Measurements from ENCODE around the gene PIK3C2G.

Gene PIK3C2G

DNA sequence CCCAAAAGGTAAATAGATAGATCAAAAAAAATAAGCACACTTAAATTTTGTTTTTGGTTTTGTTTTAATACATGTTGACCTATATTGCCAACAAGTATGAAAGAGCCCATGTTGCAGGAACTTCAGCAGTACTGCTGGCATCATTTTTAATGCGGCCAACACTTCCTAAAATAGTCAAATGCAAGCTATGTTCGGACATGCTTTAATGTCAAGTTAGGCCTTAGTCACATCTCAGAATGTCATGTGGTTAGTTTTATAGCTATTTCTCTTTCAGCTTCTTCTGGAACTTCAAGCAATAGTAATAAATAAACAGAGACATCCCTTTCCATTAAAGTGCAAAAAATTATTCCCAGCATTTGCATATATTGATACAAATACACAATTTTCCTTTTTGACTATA lies 153.4 kb downstream of the PIK3C2G start:
- no peak for DNase-seq (ENCODE audit: low spot score)

DNA sequence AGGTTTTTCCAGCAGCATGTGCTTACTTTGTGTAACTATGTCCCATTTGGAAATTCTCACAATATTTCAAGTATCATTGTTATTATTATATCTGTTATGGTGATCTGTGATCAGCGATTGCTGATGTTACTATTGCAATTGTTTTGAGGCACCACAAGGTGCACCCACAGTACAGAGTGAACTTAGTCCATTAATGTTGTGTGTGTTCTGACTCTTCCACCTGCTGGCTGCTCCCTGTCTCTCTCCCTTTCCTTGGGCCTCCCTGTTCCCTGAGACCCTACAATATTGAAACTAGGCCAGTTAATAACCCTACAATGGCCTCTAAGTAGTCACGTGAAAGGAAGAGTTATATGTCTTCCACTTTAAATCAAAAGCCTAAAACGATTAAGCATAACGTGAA lies 153.9 kb downstream of the PIK3C2G start:
- no peak for DNase-seq (ENCODE audit: low spot score)

- DNase-seq (ENCODE audit: low spot score): no peak
Observed at GRCh38 chr12:18416412-18416811, 155.1 kb downstream of the PIK3C2G start.

GRCh38 chr12:18419311-18419710 lies 158.0 kb downstream of the PIK3C2G start:
- no peak for DNase-seq (ENCODE audit: low spot score)

DNA sequence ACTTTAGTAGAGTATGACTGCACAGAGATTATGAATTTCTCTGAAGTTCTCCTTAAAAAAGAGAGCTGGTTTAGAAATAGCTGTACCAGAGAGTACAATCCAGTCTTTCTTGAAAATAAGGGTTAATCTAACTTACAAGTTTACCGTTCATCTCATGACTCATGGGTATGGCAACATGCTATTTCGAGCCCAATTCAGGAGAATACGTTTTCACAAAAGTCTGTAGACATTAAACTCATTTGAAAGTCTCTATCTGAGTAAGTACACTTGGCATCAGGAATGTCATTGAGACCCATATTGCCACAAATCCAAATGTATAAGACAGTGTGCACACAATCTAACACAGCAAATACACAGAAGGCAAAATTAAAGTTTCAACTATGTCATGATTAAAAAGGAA lies 160.5 kb downstream of the PIK3C2G start:
- DNase-seq (ENCODE audit: low spot score): no peak

DNA sequence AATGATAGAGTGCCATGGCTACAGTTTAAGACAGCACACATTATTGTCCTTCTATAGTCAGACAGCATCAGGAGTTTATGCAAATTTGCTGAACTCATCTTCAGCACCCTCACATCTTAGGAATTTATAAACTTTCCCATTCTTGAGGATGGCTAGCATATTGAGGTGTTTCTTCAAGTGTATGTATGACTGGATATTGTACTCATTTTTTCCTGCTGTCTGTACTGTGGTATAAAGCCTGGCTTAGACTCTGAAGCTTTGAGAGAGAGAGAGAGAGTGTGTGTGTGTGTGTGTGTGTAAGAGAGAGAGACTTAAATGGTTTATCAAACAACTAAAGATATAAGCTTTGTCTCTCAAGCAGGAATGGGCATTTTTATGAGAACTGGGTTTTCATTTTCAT lies 161.6 kb downstream of the PIK3C2G start:
- DNase-seq (ENCODE audit: low spot score): no peak

DNA sequence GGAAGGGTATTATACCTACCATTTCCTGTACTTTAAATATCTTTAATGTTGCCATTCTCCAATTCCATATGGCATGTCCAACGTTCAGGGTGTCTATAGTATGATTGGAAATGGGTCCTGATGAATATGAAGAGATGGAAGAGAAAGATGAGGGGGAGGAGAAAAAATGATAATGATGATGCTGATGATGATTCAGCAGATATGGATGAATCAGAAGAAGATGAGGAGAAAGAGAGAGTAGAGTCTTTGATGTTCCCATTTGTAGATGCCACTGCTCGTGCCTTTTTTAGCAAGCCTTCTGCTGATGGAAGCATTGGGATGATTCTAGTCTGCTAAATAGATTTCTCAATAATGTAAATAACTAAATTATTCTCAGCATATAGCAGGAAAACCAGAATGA lies 163.5 kb downstream of the PIK3C2G start:
- no peak for DNase-seq (ENCODE audit: low spot score)

DNA sequence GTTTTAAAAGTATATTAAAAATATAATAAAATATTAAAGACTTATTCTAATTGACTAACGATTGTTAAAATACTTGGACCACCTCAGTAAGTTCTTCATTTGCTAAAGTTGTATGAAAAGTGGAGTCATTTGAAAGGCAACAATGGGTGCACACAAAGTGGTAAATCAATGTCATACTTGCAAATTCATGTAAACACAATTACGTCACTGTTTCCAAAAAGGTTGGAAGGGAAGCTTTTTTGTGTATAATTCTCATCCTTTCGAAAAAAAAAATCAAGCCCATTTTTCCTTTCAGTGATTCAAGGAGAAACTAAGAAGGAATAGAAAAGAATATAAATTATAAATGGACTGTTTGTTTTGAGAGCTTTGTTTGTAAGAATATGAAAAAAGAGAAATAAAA lies 166.2 kb downstream of the PIK3C2G start:
- DNase-seq (ENCODE audit: low spot score): no peak

DNA sequence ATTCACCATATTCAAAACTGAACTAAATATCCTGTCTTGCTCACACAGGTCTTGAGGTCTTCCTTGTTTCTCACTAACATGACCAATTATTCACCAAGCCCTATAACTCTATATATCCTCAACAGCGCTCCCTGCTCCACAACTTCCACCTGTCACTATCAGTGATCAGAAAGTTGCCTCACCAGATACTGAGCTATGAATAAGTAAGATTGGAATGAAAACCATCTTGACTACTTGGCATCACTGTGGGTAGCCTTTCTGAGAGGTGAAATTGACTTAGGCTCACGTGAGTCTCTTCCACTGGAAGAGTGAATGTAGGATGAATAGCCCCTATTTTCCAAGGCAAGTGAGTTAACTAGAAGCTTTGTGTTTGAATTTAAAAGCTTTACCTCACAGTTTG lies 167.1 kb downstream of the PIK3C2G start:
- no peak for DNase-seq (ENCODE audit: low spot score)

DNA sequence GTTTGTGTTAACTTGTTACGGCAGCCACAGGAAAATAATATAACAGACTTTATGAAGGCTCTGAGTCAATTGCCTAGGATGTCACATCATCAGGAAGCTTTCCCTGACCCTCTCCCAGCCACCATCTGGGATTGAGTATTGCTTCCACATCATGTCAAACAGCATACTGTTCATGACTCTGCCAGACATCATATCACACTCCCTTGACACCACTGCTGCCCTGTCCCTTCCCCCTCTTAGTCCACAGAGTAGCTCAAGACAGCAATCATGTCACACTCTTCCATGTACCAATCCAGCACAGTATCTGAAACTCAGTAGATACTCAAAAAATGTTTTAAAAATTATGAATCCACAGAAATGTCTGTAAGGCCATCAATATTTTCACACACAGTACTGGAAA lies 168.0 kb downstream of the PIK3C2G start:
- no peak for DNase-seq (ENCODE audit: low spot score)

- no peak for DNase-seq (ENCODE audit: low spot score)
Observed at GRCh38 chr12:18430425-18431048, 169.2 kb downstream of the PIK3C2G start.

- DNase-seq (ENCODE audit: low spot score): no peak
Observed at GRCh38 chr12:18431771-18432170, 170.5 kb downstream of the PIK3C2G start.

- DNase-seq (ENCODE audit: low spot score): no peak
Observed at GRCh38 chr12:18432206-18432605, 170.9 kb downstream of the PIK3C2G start.

DNA sequence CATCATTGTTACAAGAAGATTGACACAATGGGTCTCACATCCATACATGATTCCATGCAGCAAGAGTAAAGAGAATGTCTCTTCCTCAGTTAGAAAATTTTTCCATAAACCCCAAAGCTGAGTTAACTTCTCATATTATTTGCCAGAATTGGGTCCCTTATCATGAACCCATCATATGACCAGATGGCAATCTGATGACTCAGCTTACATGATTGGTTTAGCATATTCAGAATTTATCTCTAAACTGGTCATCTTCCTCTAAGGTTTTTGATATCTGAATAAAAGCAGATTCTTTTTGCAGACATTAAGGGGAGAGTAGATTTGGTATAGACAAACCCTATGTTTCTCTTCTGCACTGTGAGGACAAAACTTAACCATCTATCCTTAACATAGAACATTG lies 174.9 kb downstream of the PIK3C2G start:
- no peak for DNase-seq (ENCODE audit: low spot score)

GRCh38 chr12:18439541-18439940 lies 178.2 kb downstream of the PIK3C2G start:
- DNase-seq (ENCODE audit: low spot score): no peak

GRCh38 chr12:18443768-18444437 lies 182.6 kb downstream of the PIK3C2G start:
- DNase-seq (ENCODE audit: low spot score): no peak

- DNase-seq (ENCODE audit: low spot score): no peak
Observed at GRCh38 chr12:18446061-18446644, 184.8 kb downstream of the PIK3C2G start.

DNA sequence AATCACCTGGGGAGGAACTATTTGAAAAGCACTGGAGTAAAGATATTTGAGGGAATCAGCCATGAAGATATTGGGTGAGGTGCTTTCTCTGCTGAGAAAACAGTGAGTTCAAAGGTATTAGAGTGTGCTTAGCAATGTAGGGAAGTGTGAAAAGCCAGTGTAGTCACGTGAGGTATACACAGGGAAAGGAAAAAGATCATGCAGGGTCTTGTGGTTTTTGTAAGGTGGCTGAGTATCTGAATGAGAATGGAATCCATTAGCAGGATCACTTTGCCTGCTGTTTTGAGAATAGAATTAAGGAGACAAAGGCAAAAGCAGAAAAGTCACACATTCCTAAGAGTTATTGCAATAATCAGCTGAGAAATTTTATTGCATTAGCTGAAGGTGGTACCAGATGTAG lies 193.0 kb downstream of the PIK3C2G start:
- no peak for DNase-seq (ENCODE audit: low spot score)

DNA sequence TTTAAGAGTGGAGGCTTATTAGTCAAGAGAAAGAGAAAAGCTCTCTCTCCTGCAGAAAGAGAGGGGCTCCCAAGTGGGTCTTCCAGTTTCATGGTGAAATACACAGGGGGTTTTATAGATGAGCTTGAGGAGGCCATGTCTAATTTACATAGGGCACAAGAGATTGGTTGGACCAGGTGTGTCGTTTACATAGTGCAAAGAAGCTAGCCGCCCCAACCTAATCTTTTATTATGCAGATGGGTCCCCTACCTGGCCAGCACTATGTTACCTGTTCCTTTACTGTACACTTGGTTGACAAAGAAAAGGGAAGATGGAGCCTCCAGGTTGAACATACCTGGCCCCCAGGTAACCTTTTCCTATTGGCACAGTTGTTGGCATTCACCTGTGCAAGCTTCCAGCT lies 195.0 kb downstream of the PIK3C2G start:
- no peak for DNase-seq (ENCODE audit: low spot score)

DNA sequence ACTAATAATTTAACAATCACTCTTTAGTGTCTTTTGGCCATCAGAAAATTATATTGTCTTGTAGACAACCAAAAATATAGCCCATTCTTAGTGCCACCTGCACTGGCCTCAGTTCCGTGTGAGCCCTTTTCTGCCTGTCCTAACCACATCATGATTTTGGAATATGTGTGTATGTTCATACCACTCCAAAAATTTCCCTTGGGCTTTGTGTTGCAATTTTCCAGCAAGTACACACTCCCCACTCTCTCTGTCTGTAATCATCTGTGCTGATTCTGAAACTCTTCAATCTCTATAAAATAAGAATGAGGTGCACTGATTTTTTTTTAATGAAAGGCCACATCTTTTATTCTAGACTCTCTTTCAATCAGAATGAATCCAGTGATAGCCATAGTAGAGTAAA lies 196.0 kb downstream of the PIK3C2G start:
- DNase-seq (ENCODE audit: low spot score): no peak

DNA sequence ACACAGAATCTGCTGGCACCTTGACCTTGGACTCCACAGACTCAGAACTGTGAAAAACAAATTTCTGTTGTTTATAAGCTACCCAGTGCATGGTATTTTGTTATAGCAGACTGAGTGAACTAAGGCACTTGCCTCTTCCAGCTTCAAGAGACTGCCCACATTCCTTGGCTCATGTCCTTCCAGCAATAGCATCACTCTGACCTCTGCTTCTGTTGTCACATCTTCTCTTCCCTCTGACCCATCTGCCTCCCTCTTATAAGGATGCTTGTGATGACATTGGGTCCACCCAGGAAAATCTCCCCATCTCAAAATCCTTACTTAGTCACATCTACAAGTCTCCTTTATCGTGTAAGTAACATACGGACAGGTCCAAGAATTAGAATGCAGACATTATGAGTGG lies 200.4 kb downstream of the PIK3C2G start:
- no peak for DNase-seq (ENCODE audit: low spot score)

- DNase-seq (ENCODE audit: low spot score): no peak
Observed at GRCh38 chr12:18462442-18462841, 201.1 kb downstream of the PIK3C2G start.

GRCh38 chr12:18467620-18468245 lies 206.4 kb downstream of the PIK3C2G start:
- DNase-seq (ENCODE audit: low spot score): no peak
